K562 (cell line): ENCODE measurements around the gene PPL. TPM values are rescaled to one million over a fixed set of nuclear protein-coding genes. Genes with fewer than 3 reads are reported as not detected.
A peak's percentile ranks its signal among the peaks of the same experiment; 100 is the strongest.

Source experiments
- ATAC-seq: fragments of 200-7000 bp; cut with Tn5 transposase; 3 replicates; pipeline ENCODE4 v1.9.1; 2020; ENCODE audit warnings: moderate library complexity
- BruUV-seq: library from RNA; stranded (reverse); fragments of 400-500 nt; replicated peaks from 2 replicates; lab custom pipeline; 2021; lab: Mats Ljungman, UMichigan
- CTCF ChIA-PET: fragments of 300-600 bp; formaldehyde crosslinking; extraction: SDS; loops from one replicate; lab custom pipeline; 2021; ENCODE audit warnings: low intra/inter-chr PET ratio; lab: Yijun Ruan, JAX
- POLR2A ChIA-PET: fragments of 300-600, 350-650 bp; sonication (Branson Sonifier 250); formaldehyde crosslinking; extraction: SDS; loops from one replicate; lab custom pipeline; 2021; ENCODE audit warnings: antibody characterized with exemption, inconsistent platforms; lab: Yijun Ruan, JAX
- DNase-seq, 4 experiments: peaks; one replicate each; pipeline versions ENCODE4 v3.0.0 to v3.0.0-alpha.2; 2011 to 2018; ENCODE audit warnings: low spot score in 3 of 4, mixed read lengths in 3 of 4; ENCODE audit errors: extremely low read depth in 1 of 4
- FAIRE-seq: peaks from 2 replicates; lab custom pipeline; 2011; peaks lifted over from hg19 to GRCh38; lab: Jason Lieb, UNC
- H2AFZ ChIP-seq: 2 replicates; pipeline ENCODE4 v1.6.0; 2011; ENCODE audit warnings: low read depth, low read length, control low read depth, inconsistent platforms
- H3K27ac ChIP-seq: fragments of 200-600 bp; 3 replicates; pipeline ENCODE4 v1.8.0; 2011; ENCODE audit warnings: low read depth, mild to moderate bottlenecking, control low read depth, inconsistent platforms, low read length, moderate library complexity, mixed read lengths; ENCODE audit errors: extremely low read depth
- H3K27me3 ChIP-seq, 2 experiments: fragments of 300-600 bp in 1 of 2; 2 replicates in 1 of 2; 3 replicates in 1 of 2; pipeline versions ENCODE4 v1.6.0 to v1.8.0; 2011; ENCODE audit warnings: inconsistent platforms in 2 of 2, low read length in 2 of 2, mild to moderate bottlenecking in 1 of 2, mixed read lengths in 1 of 2, moderate library complexity in 1 of 2; ENCODE audit not compliant: control insufficient read depth in 2 of 2, insufficient read depth in 2 of 2
- H3K36me3 ChIP-seq: fragments of 300-600 bp; 3 replicates; pipeline ENCODE4 v1.8.0; 2011; ENCODE audit warnings: mild to moderate bottlenecking, low read length, inconsistent platforms; ENCODE audit not compliant: control insufficient read depth, insufficient read depth
- H3K4me1 ChIP-seq, 2 experiments: fragments of 200-600 bp in 1 of 2; replicated peaks in 1 of 2; 2 replicates in 1 of 2; 3 replicates in 1 of 2; pipeline versions ENCODE4 v1.5.1 to v1.8.0; 2011; ENCODE audit warnings: inconsistent platforms in 2 of 2, low read length in 2 of 2, mild to moderate bottlenecking in 1 of 2, mixed read lengths in 1 of 2, moderate library complexity in 1 of 2; ENCODE audit not compliant: control insufficient read depth in 2 of 2, insufficient read depth in 2 of 2
- H3K4me2 ChIP-seq: 2 replicates; pipeline ENCODE4 v1.6.1; 2011; ENCODE audit warnings: low read length, control low read depth, inconsistent platforms, mixed read lengths; ENCODE audit not compliant: insufficient read depth
- H3K4me3 ChIP-seq: fragments of 200-600 bp; sonication (generic), shearing (Covaris generic); 2 replicates; pipeline ENCODE4 v1.5.1; 2016; ENCODE audit warnings: control low read depth, inconsistent platforms
- H3K79me2 ChIP-seq: fragments of 200-600 bp; 3 replicates; pipeline ENCODE4 v1.8.0; 2011; ENCODE audit warnings: low read length, inconsistent platforms; ENCODE audit not compliant: control insufficient read depth, insufficient read depth
- H3K9ac ChIP-seq, 2 experiments: 2 replicates each; pipeline versions ENCODE4 v1.6.0 to v1.6.1; 2011; ENCODE audit warnings: low read depth in 2 of 2, low read length in 2 of 2, control low read depth in 1 of 2, inconsistent platforms in 1 of 2, mild to moderate bottlenecking in 1 of 2, mixed read lengths in 1 of 2; ENCODE audit not compliant: insufficient read depth in 1 of 2
- H3K9me1 ChIP-seq: one replicate; pipeline ENCODE4 v1.6.0; 2011; ENCODE audit warnings: inconsistent platforms, mild to moderate bottlenecking, low read length, moderate library complexity; ENCODE audit not compliant: control insufficient read depth, insufficient read depth
- H3K9me3 ChIP-seq: replicated peaks from 2 replicates; pipeline ENCODE4 v1.5.1; 2011; ENCODE audit warnings: low read depth, low read length, inconsistent platforms; ENCODE audit not compliant: control insufficient read depth, insufficient read depth
- H4K20me1 ChIP-seq: replicated peaks from 2 replicates; pipeline ENCODE4 v1.6.1; 2011; ENCODE audit warnings: low read length, inconsistent platforms, mixed read lengths; ENCODE audit not compliant: control insufficient read depth, insufficient read depth
- ARID2 ChIP-seq: fragments of 450-650 bp; IDR thresholded peaks from 2 replicates; pipeline ENCODE4 v1.6.1; 2017; ENCODE audit warnings: antibody characterized with exemption, mild to moderate bottlenecking
- E2F1 ChIP-seq: sonication (generic); formaldehyde crosslinking; IDR thresholded peaks from 2 replicates; pipeline ENCODE4 v1.8.1; 2023; ENCODE audit warnings: mild to moderate bottlenecking, missing genetic modification reagents, moderate library complexity
- FUS ChIP-seq: fragments of 200-400 bp; formaldehyde crosslinking; optimal IDR thresholded peaks from 2 replicates; pipeline ENCODE3; 2017; ENCODE audit warnings: low read depth, low read length
- JUND ChIP-seq, 2 experiments: IDR thresholded peaks; 2 replicates in 1 of 2; 3 replicates in 1 of 2; pipeline ENCODE4 v1.6.1; 2011; ENCODE audit warnings: borderline replicate concordance in 2 of 2, low read depth in 2 of 2, low read length in 2 of 2, improper control_type of control experiment in 1 of 2, missing biosample characterization in 1 of 2, missing genetic modification characterization in 1 of 2, missing genetic modification reagents in 1 of 2
- TBL1XR1 ChIP-seq, 2 experiments: IDR thresholded peaks; 2 replicates each; pipeline ENCODE4 v1.6.1; 2012; ENCODE audit warnings: improper control_type of control experiment in 2 of 2, low read length in 2 of 2, mild to moderate bottlenecking in 1 of 2
- WHSC1 ChIP-seq: IDR thresholded peaks from one replicate; pipeline ENCODE4 v1.6.1; 2012; ENCODE audit warnings: low read length, control low read depth, inconsistent platforms
- ZNF780A ChIP-seq: fragments of 250-450 bp; sonication (Bioruptor Pico); IDR thresholded peaks from 2 replicates; pipeline ENCODE4 v1.5.0; 2021; ENCODE audit warnings: mild to moderate bottlenecking
- WGBS: fragments of 100-300 bp; shearing (Covaris generic); methylation state at CpG from one replicate; pipeline ENCODE4 v1.1.6; 2016; ENCODE audit warnings: low coverage, mixed read lengths; ENCODE audit not compliant: insufficient coverage; ENCODE audit errors: missing lambda C conversion rate; 5-methylcytosine and 5-hydroxymethylcytosine counted together
- in situ Hi-C: fragments of 300-500 bp; cut with MboI; formaldehyde crosslinking; loops from 4 replicates; pipeline ENCODE4 v1.15.0; 2018; ENCODE audit warnings: inconsistent platforms, mixed read lengths
- intact Hi-C: fragments of 100-400 bp; cut with micrococcal nuclease; formaldehyde crosslinking; loops from 2 replicates; pipeline ENCODE4 v1.14.2; 2022
- polyA plus RNA-seq, 8 experiments: library from polyadenylated mRNA; depleted of rRNA in 4 of 8; stranded (reverse) in 5 of 8; unstranded in 3 of 8; fragments of >200 nt; fragmentation: Nextera tagmentation in 2 of 8; fragmentation: Illumina TruSeq in 1 of 8; extraction: Ambion mirVana in 2 of 8; extraction: Trizol in 1 of 8; gene quantifications; 2 replicates each; pipeline versions ENCODE4 v1.2.1 to v1.2.3, GENCODE V29; 2011 to 2014; ENCODE audit warnings: inconsistent platforms in 1 of 8, missing spikeins in 1 of 8
- total RNA-seq, 7 experiments: library from RNA; depleted of rRNA in 6 of 7; stranded (reverse); fragments of >200 nt in 6 of 7; fragmentation: Illumina TruSeq in 2 of 7; extraction: Trizol in 2 of 7; gene quantifications; 2 replicates each; pipeline versions ENCODE4 v1.2.1 to v1.2.3, GENCODE V29; 2011 to 2021; ENCODE audit warnings: low replicate concordance in 1 of 7

The PPL gene
- total and polyA plus RNA-seq, 9 of the 15 experiments (the other 6 are each of a cell fraction or from before 2014, with no cell fraction given), result 0.01 to 0.15 (median 0.07) TPM; not detected in 3

- no peak for TF ChIP-seq ZNF780A (CRISPR knock-in tag)
Observed at GRCh38 chr16:4917117-4917516, 19.8 kb downstream of the PPL start (continued).

- Histone ChIP-seq H2AFZ (no peak overlapping the region), H3K4me2 (no peak overlapping the region), H3K9me1 (no peaks in the 10 kb centered on the region), H3K9ac (peak overlapping the region in 1 of 2 experiments; percentile 62; a peak in 1 of 4 replicates), H3K4me3 (no peak overlapping the region), H3K36me3 (no peaks in the 10 kb centered on the region), H3K27me3 (peaks cover 2 to 29% of the 10 kb centered on the region in 2 experiments; a peak in 3 of 5 replicates), H3K4me1 (peaks cover 0 to 8% of the 10 kb centered on the region in 2 experiments; a peak in 2 of 5 replicates), H3K9me3 (no peaks in the 10 kb centered on the region), H3K27ac (no peak overlapping the region), H4K20me1 (no peaks in the 10 kb centered on the region), H3K79me2 (no peaks in the 10 kb centered on the region)
- 18% methylated on average over 11 of the region's 11 CpGs for WGBS
- ATAC-seq (no peak), FAIRE-seq (no peak), DNase-seq (no peak)
- TF ChIP-seq FUS (no peak), JUND (IDR thresholded peaks at IDR 0.05; ENCODE audit: borderline replicate concordance, low read depth, low read length) (no peak), JUND (tag; IDR thresholded peaks at IDR 0.05; ENCODE audit: borderline replicate concordance, low read depth, low read length) (no peak), WHSC1 (no peak), E2F1 (CRISPR knock-in tag) (no peak), ARID2 (no peak), TBL1XR1 (IDR thresholded peaks at IDR 0.05; ENCODE audit: low read length in 2 of 2) (no peak)
- no TSS peak for BruUV-seq
- ChIA-PET POLR2A (interaction anchor here (0.6 to 1.2 kb wide), 4 partner anchors 16 to 1200 kb away, joined by 3 read pairs; no protein-coding TSS in a partner anchor), CTCF (interaction anchor here (0.6 kb wide), 1 partner anchor 615 kb away, joined by 6 read pairs; no protein-coding TSS in a partner anchor)
- intact Hi-C loops (no loop called here), in situ Hi-C loops (no loop called here)
Observed at GRCh38 chr16:4915226-4915761, 21.7 kb downstream of the PPL start.
